Epithelial cell of proximal tubule (primary cell): Measurements from ENCODE around the gene GLIPR1L1. TPM values are rescaled to one million over a fixed set of nuclear protein-coding genes. Genes with fewer than 3 reads are reported as not detected.

Source experiments
- DNase-seq: peaks from one replicate; pipeline ENCODE4 v3.0.0-alpha.2; 2011; ENCODE audit warnings: low read depth
- H3K4me3 ChIP-seq: 2 replicates; pipeline ENCODE4 v1.5.1; 2011; ENCODE audit warnings: low read depth, mild to moderate bottlenecking, low read length
- CTCF ChIP-seq: conservative IDR thresholded peaks from 2 replicates; pipeline ENCODE4 v1.5.1; 2012; ENCODE audit warnings: low read depth, mild to moderate bottlenecking, low read length
- total RNA-seq: library from RNA; depleted of rRNA; stranded (reverse); fragments of >200 nt; gene quantifications from 2 replicates; pipeline ENCODE4 v1.2.3, GENCODE V29; 2015

GLIPR1L1 gene
- total RNA-seq, 1 donor from 2014 or later: not detected

- H3K4me3 ChIP-seq: no peak overlapping the region
- DNase-seq: no peak
- no peak for TF ChIP-seq CTCF
These were observed 69.8 kb downstream of the GLIPR1L1 start for GRCh38 chr12:75404231-75404630.

- TF ChIP-seq CTCF: no peak
- H3K4me3 ChIP-seq: no peak overlapping the region
- no peak for DNase-seq
These were observed 73.2 kb downstream of the GLIPR1L1 start for GRCh38 chr12:75407683-75408082.

- no peak for TF ChIP-seq CTCF
These were observed 75.4 kb downstream of the GLIPR1L1 start for GRCh38 chr12:75409830-75410229.

GRCh38 chr12:75414671-75415070 lies 80.2 kb downstream of the GLIPR1L1 start:
- no peak overlapping the region for H3K4me3 ChIP-seq
- DNase-seq: no peak
- no peak for TF ChIP-seq CTCF

More at GRCh38 chr12:75409830-75410229, 75.4 kb downstream of the GLIPR1L1 start:
- no peak for DNase-seq
- H3K4me3 ChIP-seq: no peak overlapping the region

GRCh38 chr12:75419841-75420240 lies 85.4 kb downstream of the GLIPR1L1 start:
- no peak overlapping the region for H3K4me3 ChIP-seq
- DNase-seq: no peak
- TF ChIP-seq CTCF: no peak

Other genes starting within 250 kb of the GLIPR1L1 start
- not detected in 2 replicates for gene KCNC2, start 124.8 kb upstream of the GLIPR1L1 start, total RNA-seq
- gene CAPS2, start 4.3 kb upstream of the GLIPR1L1 start, total RNA-seq: 0.06 and 1.7 TPM in 2 replicates
- 0.12 and 0.14 TPM in 2 replicates for gene GLIPR1L2, start 56.4 kb downstream of the GLIPR1L1 start, total RNA-seq
- gene GLIPR1, start 146.1 kb downstream of the GLIPR1L1 start, total RNA-seq: 39.6 and 50.4 TPM in 2 replicates
- gene KRR1, start 176.9 kb downstream of the GLIPR1L1 start, total RNA-seq: 20.1 and 42.0 TPM in 2 replicates